GM19043 (cell line): ENCODE measurements around the gene TPCN1.
A peak's percentile ranks its signal among the peaks of the same experiment; 100 is the strongest.

ENCODE experiments used
- ATAC-seq: cut with Tn5 transposase; IDR thresholded peaks from one replicate; pipeline ENCODE4 v1.9.1; 2021; ENCODE audit warnings: low read depth; ENCODE audit not compliant: unreplicated experiment

TPCN1 gene

DNA sequence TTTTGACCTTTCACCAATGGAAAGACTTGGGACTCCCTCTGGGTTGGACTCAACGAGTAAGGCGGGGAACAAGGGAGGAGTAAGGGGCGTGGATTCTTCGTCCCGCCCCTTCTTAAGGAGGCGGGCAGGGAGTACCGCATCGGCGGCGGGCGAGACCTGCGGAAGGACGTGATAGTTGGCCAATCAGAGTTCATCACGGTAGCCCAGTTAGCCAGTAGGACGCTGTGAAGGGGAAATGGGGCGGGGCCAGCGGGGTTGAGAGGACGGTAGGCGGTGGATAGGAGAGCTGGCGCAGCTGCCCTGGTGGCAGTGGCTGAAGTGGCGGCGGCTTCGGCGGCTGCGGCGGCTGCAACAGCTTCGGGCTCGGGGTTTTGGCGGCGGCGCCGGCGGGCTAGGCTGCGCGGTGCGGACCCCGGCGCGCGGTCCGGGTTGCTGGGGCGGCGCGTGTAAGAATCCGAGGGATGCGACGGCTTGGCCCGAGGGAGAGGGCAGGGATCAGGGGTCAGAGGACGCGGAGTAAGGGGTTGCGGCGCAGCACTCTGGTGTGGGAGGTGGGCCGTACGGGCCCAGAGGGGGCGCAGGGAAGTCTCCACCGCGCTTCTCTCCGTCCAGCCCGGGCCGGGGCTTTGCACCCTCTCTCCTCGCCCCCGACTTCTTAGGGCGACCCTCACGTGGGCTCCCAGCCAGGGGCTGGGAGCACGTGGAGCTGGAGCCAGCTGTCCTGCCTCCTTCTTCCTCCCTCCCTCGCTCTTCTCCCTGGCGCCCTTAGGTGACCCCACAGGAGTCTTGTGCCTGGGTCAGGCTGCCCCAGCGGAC is at the start of gene TPCN1:
TPCN1 (plus strand) TSS at position 284 of the 816 bp plus-strand sequence. CDS start 5,389 bp downstream, outside the sequence.
- ATAC-seq, result peak; percentile 89

DNA sequence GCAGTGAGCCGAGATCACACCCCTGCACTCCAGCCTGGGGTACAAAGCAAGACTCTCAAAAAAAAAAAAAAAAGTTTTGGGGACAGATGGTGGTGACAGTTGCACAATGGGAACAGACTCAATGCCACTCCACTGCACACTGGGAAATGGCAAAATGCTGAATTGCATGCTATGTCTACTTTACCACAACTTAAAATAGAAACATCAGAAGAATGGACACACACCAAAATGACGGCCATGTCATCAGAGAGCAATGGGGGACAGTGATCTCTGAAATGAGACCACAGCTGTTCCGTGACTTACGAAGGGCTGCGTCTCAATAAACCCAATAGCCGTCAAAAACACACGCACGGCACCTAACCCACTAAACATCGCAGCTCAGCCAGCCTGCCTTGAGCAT is 49.7 kb upstream of the TPCN1 start:
- ATAC-seq, result no peak

DNA sequence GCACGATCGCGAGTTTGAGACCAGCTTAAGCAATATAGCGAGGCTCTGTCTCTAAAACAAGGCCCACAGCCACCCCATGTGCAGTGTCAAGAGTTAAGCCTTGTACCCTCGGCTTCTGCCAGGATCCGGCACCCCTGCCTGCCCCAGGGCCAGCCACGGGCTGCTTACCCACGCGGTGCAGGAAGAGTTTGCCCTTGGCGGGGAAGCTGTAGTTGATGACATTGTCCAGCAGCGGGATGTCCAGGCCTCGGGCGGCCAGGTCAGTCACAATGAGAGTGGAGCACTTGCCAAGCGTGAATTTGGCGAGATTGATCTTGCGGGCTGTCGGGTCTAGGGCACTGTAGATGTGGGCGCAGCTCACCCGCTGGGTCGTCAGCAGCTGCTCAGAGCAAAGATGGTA is 49.1 kb upstream of the TPCN1 start:
- no peak for ATAC-seq

DNA sequence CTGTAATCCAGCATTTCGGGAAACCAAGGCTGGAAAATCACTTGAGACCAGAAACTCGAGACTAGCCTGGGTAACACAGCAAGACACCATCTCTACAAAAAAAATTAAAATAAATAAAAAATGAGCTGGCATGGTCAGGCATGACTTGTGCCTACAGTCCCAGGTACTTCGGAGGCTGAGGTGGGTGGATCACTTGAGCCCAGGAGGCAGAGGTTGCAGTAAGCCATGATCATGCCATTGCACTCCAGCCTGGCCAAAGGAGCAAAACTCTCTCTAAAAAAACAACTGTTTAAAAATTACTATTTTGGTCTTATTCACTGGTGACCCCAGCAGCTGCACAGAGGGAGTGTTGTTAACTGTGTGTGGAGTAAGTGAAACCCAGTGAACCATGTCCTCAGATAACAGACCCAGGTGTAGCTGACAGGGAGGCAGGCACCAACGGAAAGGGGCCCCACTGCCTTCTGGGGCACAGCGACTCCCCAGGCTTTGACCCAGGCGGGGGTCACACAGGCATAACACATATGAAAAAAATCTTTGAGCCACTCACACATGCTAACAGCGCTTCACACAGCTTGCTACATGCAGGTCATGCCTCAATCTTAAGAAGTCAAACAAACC is 48.1 kb upstream of the TPCN1 start:
- ATAC-seq, result peak; percentile 82

DNA sequence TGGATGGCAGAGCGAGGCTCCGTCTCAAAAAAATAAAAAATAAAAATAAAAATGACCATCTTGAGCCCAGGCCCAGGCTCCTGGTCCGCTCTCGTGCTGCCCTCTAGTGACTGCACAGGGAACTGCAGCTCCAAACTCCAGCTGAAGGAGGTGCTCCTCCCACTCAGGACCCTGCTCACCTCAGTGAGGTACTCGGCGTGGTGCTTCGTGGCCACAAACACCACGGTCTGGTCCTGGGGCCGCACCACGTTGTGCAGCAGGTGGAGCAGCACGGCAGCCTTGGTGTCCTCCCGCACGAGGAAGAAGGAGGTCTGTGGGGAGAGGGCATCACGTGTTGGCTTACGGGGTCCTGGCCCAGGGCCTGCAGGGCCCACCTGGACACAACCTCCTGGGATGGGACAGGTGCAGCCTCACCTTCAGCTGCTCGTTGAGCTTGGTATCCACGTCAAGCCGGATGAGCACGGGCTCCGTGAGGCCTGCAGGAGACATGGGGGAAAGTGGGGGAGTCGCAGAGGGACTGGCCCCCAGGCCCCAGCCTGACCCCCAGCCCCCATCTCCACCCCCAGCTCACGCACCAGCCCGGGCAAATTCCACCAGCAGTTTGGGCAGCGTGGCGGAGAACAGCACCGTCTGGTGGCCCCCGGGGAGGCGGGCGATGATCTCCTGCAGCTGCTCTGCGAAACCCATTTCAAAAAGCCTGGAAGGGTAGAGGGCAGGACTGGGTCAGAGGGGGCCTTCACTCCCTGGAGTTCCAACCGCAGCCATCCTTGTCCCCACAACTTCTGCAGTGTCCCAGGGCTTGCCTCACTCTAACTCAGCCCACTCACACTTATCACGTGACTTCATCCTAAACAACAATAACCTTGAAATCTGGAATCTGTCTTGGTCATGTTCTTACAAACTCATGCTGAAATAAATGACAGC is 46.5 kb upstream of the TPCN1 start:
- ATAC-seq, result no peak

DNA sequence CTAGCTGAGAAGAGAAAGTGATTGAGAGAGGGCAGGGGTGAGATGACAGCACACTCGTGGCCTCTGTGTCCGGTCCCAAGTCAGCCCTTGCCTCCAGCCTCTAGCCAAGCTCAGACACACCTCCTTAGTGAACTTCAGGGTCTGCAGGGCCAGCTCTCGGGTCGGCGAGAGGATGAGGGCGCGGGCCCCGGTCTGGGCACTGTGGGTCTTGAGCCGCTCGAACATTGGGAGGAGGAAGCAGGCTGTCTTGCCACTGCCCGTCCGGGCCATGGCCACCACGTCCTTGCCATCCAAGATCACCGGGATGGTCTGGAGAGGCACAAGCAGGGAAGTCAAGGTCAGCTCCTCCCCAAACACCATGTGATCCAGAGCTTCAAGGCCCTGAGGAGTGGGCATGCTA is 42.2 kb upstream of the TPCN1 start:
- no peak for ATAC-seq

DNA sequence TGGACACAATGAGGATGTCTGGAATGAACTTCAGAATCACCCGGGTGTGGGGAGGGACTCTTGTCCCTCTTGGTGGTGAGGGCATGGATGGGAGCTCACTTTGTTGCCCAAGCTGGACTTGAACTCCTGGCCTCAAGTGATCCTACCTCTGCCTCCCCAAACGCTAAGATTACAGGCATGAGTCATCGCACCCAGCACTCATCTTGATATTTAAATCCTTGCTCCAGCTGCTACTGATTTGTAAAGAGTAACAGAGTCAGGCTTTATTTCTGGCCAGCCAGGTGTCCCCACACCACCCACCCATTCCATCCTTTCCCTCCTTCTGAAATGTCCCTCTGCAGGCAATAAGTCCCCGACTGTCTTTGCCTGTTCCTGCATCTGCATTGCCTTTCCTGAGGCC is 40.9 kb upstream of the TPCN1 start:
- ATAC-seq, result no peak

DNA sequence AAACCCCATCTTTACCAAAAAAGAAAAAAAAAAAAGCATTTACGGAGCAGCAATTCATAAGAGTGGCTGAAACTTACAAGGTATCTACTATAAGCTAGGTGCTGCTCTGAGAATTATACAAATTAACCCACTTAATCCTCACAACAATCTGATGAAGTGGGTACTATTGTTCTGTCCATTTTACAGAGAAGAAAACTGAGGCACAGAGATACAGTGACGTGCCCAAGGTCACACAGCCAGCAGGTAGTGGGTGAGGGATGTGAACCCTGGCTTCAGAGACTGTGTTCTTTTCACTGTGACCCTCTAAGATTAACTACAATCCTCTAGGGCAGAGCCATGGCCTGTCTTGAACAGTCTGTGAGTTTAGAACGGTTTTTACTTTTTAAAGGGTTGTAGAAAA is 39.3 kb upstream of the TPCN1 start:
- no peak for ATAC-seq

DNA sequence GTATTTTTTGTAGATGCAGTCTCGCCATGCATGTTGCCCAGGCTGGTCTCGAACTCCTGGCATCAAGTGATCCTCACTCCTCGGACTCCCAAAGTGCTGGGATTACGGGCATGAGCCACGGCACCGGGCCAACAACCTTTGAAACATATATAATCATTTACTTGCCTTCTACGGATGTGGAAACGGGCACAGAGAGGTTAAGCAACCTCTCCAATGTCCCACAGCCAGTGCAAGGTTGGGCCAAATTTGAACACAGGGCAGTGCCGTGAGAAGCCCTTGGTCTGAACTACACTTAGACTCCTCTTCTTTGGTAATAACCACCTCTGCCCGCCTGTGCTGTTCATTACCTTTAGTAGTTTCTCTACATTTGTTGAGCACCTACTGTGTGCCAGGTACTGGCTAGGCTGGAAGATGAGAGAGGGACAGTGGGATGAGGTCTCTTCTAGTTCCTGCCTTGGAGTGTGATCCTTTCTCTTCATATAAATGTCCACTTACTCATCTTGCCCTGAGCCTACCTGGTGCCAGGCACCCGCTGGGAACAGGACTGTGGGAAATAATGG is 38.2 kb upstream of the TPCN1 start:
- no peak for ATAC-seq

DNA sequence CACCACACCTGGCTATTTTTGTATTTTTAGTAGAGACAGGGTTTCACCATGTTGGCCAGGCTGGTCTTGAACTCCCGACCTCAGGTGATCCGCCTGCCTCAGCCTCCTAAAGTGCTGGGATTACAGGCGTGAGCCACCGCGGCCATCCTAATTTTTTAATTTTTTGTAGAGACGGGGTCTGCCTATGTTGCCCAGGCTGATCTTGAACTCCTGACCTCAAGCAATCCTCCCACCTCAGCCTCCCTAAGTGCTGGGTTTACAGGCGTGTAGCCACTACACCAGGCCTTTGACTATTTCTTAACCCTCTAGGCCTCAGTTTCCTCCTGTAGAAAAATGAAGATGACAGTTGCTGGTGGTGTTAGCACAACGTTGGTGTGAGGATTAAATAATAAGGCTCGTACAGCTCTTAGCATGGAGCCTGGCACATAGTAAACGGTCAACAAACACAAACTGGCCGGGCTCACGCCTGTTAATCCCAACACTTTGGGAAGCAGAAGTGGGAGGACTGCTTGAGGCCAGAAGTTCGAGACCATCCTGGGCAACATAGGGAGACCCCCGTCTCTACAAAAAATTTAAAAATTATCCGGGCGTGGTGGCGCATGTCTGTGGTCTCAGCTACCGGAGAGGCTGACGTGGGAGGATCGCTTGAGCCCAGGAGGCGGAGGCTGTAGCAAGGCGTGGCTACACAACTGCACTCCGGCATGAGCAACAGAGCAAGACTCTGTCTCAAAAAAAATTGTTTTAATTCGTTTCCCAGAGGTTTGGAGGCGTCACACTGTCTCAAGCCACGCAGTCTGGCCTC is 37.0 kb upstream of the TPCN1 start:
- ATAC-seq, result peak; percentile 38

DNA sequence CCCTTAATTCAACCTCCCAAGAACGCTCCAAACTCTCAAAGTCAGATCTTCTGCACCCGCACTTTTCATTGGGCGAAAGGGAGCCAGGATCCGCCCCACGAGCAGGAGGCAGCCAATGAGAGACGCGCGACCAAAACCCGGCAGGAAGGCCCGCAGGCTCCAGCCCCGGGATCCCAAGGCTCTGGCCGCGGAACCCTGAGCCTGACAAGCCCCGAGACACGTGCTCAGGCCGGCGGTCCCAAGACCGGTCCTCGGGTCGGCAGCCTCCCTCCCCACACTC is 36.4 kb upstream of the TPCN1 start:
- ATAC-seq, result peak; percentile 74

DNA sequence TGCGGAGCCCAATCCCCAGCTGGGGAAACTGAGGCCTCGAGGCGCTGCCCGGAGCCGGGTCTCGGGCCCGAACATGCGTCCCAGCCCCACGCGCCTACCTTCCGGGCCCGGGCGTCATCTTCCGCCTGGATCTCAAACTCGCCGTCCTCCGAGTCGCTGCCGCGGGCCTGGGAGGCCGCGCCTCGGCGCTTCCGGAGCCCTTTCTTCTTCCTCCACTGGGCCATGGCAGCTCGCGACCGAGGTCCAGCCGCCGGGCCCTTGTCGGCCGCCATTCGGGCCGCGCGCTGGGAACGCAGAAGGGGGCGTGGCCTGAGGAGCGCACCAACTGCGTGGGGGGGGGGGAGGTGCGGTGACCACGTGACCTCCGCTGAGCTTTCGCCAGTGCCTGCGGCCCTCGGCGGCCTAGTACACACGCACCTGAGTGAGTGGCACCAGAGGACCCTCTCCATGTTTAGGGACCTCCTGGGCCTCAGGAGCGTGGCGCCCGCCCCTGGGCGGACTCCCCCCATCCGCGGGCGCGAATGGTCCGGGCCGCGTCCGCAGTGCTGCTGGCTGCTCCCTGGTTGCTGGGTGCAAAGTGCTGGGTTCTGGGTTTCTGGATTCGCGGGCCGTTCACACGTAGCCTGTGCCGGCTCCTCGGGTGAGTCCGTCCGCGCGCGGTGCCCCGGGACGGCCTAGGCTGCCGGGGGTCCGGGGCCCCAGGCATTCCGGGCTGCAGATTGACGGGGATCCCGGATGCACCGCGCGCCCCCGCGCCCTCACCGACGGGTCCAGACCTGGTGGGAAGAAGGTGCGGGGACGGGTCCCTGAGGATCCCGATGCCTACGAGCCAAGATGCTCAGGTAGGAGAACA is 35.9 kb upstream of the TPCN1 start, which contains the start of the genes DDX54 and RITA1:
DDX54 (minus strand) TSS at position 299 of the 853 bp plus-strand sequence; CDS start at position 272, 27 bp downstream.
RITA1 (plus strand) TSS at position 542 of the 853 bp plus-strand sequence. CDS start 1,026 bp downstream, outside the sequence.
- peak; percentile 39 for ATAC-seq

DNA sequence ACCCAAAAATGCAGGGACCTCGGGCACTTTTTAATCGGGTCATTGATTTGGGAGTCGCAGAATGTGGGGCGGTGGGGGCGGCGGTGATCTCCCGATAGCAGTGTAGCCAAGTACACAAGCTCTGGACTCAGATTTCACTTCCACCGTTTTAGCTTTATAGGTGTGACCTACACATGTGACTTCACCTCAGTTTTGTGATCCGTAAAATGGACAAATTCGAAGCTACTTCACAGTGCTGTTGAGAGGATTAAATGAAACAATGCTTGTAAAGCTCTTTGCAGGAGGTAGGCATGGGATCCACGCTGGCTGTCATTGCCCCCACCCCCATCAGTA is 35.3 kb upstream of the TPCN1 start:
- no peak for ATAC-seq

DNA sequence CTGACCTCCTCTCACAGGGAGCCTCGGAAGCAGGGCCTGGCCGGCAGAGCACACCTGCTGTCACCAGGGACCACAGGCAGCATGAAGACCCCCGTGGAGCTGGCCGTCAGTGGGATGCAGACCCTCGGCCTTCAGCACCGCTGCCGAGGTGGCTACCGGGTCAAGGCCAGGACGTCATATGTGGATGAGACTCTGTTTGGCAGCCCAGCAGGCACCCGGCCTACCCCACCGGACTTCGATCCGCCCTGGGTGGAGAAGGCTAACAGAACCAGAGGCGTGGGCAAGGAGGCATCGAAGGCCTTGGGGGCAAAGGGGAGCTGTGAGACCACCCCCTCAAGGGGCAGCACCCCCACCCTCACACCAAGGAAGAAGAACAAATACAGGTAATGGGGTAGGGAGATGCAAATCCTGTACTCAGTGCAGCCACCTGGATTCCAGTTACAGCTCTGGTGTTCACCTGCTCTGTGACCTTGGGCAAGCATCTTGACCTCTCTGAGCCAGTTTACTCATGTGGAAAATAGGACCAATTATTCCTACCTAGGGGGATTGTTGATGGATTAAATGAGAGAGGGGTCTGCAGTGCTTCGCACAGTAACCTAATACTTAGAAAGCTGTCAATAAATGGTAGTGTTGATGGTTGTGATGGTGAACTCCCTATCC is 34.5 kb upstream of the TPCN1 start:
- ATAC-seq, result no peak

DNA sequence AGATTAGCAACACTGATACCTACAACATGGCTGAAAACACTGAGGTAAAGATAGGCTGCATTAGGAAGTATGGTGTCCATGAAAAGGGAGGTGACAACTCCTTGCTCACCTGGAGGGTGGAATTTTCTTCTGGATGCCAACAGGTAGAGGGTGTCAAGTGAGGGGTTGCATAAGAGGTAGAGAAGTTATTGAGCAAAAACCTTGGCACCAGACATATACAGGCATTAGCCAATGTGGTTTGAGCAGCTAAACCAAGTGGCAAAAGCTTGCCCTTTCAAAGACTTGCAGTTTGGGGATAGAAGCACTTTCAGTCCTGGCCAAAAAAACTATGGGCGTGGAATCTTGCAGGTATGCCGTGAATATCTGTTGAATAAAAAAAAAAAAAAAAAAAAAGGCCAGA is 31.9 kb upstream of the TPCN1 start:
- no peak for ATAC-seq

DNA sequence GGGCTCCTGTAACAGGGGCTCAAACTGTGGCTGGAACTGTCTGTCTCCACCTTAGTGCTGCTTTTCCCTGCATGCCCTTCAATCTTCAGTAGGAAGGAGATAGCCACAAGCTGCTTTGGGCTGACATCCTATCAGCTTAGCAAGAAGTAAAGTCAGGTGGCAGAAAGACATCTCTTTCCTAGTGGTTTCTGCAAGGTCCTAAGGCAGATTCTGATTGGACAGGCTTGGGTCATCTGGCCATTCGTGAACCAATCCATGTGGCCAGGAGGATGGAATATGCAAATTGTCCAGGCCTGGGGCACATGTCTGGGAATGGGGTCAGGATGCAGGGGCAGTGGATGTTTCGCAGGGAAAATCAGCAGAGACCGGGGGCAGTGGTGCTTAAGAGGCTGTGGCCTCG is 30.5 kb upstream of the TPCN1 start:
- ATAC-seq, result no peak

DNA sequence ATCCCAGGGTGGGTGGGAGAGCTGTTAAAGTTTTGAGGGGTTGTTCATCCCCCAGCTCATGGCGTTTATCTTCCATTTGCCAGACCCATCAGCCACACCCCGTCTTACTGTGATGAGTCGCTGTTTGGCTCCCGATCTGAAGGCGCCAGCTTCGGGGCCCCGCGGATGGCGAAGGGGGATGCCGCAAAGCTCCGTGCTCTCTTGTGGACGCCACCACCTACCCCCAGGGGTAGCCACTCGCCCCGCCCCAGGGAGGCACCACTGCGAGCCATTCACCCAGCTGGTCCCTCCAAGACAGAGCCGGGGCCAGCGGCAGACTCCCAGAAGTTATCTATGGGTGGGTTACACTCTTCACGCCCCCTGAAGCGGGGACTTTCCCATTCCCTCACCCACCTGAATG is 30.0 kb upstream of the TPCN1 start:
- no peak for ATAC-seq

DNA sequence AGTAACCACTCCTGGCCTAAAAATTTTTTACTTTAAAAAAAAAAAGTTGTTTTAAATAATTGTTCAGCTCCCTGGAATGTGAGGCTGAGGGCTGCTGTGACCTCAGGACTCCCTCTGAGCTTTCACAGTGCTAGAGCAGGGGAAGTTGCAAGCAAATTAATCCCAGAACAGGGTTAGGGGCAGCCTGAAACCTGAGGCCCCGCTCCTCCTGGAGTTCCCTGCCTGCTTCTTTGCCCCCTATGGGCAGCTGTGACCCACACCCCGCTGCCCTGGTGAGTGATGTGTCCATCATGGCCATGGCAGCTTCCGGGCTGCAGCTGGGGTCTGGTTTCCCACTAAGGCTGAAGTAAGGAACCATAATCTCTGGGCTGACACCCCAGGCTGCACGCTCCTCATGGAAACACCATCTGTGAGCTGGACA is 26.3 kb upstream of the TPCN1 start:
- no peak for ATAC-seq

DNA sequence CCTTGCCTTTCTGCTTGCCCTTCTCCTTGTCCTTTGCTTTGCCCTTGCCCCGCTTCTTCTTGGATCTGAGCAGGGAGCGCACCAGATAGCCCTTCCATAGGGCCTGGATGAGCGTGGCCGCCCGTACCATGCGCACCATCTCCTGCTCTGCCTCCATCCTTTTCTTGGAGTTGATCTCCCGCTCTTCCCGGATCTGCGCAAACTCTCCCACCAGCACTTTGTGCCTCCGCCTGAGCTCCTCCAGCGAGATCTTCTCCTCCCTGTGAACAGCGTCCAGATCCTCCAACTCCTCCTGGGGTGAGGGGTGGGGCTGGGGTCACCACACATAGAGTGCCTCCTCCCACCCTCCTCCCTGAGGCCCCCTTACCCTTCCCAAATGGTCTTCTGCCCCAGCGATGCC is 25.7 kb upstream of the TPCN1 start:
- no peak for ATAC-seq
